ENCODE measurements around the gene BNC1. TPM values are rescaled to one million over a fixed set of nuclear protein-coding genes. Genes with fewer than 3 reads are reported as not detected.

BNC1 gene
- total RNA-seq, 1 donor from 2014 or later = 10.6 TPM

DNA sequence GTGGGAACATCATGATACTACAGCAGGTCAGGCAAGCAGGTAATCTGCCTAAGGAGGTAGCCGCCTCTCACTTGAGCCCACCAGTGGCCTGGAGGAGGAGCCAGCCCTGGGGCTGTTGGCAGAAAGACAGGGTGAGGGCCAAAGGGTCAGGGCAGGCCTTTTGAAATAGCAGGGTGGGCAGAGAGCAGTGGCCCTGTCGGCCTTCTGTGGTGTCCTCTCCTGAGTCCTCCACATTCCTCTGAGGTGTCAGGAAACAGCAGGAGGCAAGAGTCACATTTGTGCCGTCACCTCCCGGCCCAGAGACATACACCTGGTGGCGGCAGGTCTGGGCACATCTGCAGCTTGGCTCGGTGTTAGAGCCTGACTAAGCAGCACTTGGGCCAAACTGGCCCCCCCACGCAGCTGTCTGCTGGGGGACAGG, 3.9 kb upstream of the BNC1 start:
- no peak overlapping the region for H3K4me3 ChIP-seq (ENCODE audit: low read depth, low read length)
- DNase-seq (ENCODE audit: low read depth) = no peak

DNA sequence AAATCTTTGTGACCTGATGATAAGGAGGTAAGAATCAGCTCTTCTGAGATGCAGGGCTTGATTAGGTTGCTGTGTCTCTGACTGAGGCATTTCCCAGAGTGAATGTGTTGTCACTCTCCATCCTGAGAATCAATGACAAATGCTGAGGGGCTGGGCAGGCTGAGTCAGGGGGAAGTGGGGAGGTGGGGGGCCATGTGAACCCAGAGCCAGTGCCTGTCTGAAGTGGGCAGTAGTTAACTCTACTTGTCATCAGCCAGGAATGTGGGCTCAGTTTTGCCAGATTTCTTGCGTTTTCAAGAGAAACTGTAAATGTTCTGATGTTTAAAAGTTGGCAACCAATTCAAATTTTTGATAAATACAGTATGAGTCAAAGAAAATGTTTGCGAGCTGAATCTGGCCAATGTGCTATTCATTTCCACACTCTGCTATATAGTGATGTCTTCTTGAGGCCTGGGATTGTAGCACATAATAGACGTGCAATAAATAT, 3.1 kb upstream of the BNC1 start:
- H3K4me3 ChIP-seq (ENCODE audit: low read depth, low read length) = no peak overlapping the region
- DNase-seq (ENCODE audit: low read depth) = no peak
- TF ChIP-seq, protein P1, sequence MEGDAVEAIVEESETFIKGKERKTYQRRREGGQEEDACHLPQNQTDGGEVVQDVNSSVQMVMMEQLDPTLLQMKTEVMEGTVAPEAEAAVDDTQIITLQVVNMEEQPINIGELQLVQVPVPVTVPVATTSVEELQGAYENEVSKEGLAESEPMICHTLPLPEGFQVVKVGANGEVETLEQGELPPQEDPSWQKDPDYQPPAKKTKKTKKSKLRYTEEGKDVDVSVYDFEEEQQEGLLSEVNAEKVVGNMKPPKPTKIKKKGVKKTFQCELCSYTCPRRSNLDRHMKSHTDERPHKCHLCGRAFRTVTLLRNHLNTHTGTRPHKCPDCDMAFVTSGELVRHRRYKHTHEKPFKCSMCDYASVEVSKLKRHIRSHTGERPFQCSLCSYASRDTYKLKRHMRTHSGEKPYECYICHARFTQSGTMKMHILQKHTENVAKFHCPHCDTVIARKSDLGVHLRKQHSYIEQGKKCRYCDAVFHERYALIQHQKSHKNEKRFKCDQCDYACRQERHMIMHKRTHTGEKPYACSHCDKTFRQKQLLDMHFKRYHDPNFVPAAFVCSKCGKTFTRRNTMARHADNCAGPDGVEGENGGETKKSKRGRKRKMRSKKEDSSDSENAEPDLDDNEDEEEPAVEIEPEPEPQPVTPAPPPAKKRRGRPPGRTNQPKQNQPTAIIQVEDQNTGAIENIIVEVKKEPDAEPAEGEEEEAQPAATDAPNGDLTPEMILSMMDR (conservative IDR thresholded peaks at IDR 0.05; ENCODE audit: low read depth, low read length) = no peak

More for the DNA sequence above, 3.9 kb upstream of the BNC1 start:
- TF ChIP-seq, protein P1 (conservative IDR thresholded peaks at IDR 0.05; ENCODE audit: low read depth, low read length) = no peak

DNA sequence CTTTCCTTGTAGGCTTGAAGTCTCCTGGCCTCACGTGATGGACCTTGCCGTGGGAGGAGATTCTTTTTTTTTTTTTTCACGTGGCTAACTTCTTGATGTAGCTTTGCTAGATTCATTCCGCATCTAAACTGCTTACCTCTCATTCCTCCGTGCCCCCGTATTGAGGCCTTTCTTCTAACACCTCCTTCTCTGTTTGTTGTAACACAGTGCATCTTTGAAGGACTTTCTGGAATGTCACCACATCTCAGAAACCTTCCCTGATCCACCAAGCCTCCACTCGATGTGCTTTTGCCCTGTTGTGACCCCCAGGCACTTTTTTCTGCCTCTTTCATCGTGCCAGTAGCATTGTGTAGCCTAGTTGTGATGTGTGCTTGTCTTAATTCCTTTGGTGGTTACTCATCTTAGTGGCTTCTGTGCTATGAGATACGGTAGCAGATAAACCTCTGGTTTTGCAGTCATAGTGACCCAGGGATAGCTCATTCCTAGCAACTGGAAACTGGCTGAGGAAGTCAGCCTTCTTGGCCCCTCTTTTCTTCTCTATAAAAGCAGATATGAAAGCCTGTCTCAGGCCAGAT, 1.6 kb upstream of the BNC1 start:
- TF ChIP-seq, protein P1 (conservative IDR thresholded peaks at IDR 0.05; ENCODE audit: low read depth, low read length) = no peak
- peak; percentile 59 for DNase-seq (ENCODE audit: low read depth)
- no peak overlapping the region for H3K4me3 ChIP-seq (ENCODE audit: low read depth, low read length)

DNA sequence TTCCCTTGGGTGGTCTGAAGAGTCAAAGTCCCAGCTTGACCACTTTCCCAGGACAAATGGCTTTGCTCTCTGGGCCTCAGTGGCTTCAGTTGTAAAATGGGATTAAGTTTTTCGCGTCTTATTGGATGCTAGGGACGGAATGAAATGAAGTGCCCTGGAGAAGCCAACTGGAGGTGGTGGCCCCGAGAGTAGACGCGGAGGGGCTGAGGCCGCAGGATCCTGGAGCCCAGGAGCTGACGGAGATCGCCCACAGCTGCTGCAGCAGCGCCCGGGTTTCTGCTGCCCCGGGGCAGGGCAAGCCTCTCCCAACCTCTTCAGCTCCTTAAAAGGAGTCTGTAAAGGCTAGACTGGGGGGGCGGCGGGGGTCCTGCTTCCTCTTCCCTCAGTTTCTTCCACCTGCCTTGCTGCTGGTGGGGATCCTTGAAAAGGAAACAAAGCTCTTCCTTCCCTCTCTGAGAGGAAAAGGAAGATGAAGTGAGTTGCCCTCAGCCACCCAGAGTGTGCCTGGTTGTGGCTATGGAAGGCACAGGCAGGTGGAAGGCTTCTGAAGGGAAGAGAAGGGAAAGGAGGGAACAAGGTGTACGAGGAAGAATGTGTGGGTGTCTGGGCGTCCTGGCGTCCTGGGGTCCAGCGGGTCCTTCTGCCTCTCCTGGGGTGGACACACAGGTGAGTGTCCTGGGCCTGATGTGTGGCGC, 967 bp upstream of the BNC1 start:
- DNase-seq (ENCODE audit: low read depth) = no peak
- TF ChIP-seq, protein P1 (conservative IDR thresholded peaks at IDR 0.05; ENCODE audit: low read depth, low read length) = no peak
- H3K4me3 ChIP-seq (ENCODE audit: low read depth, low read length) = peak overlapping the region; percentile 55

DNA sequence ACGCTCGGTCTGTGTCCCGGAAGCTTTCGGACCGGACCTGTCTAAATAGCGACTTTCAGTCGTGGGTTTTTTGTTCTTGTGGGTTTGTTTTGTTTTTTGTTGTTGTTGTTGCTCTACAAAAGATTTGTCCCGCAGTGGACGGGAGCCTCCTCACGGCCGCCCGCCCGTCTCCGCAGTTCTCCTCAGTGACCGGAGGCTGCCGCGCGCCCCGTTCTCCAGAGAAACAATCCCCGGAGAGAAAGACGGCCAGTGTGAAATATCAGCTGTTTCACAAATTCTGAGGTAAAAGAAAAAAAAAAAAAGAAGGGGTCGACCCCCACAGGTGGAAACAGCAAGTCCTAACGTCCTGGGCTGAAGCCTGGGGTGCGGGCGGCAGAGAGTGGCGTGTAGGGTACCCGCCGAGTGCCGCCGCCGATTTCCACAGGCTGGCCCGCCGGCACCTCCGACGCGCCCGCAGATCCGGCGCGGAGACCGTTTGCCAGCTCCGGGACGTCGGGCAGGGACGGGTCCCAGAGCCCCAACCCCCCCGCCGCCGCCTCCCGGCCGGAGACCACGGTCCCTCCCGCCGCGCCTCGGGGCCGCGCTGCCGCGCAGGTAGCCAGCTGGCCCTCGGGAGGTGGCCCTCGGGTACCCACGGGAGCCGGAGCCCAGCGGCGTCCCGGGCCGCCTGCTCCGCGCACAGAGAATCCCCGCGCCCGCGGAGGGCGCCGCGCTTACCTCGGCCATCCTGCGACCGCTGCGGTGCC, 478 bp downstream of the BNC1 start:
- TF ChIP-seq, protein P1 (conservative IDR thresholded peaks at IDR 0.05; ENCODE audit: low read depth, low read length) = no peak
- H3K4me3 ChIP-seq (ENCODE audit: low read depth, low read length) = peak overlapping the region; percentile 86
- no peak for DNase-seq (ENCODE audit: low read depth)

DNA sequence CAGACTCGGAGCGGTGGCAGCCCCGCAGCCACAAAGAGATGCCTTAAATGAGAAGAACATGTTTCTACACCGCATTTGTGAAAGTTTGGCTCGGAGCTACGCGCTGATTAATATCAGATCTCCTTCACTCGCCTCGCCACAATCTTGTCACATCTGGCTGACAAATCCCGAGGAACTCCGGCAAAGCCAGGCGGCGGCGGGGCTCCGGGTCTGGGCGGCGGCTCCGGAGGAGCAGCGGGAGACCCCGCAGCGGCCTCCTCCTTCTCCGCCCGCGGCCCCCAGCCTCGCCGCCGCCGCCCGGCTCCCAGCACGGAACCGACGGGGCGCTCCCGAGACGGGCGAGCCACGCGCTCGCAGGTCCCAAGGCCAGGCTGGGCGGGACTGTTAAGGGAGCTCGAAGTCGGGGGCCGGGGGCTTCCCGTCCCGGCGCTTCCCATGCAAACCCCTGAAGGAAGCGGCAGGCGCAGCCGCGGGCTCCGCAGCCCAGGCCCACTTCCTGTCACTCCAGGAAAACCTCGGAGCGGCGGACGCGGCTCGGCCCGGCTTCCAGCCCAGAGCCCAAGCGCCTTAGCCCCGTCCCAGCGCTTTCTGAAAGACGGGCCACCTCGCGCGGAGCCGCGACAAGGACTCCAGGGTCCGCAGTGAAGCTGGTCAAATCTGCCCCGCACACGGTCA, 1.2 kb downstream of the BNC1 start:
- TF ChIP-seq, protein P1 (conservative IDR thresholded peaks at IDR 0.05; ENCODE audit: low read depth, low read length) = no peak
- H3K4me3 ChIP-seq (ENCODE audit: low read depth, low read length) = peak overlapping the region; percentile 86
- DNase-seq (ENCODE audit: low read depth) = no peak

Data from epithelial cell of proximal tubule (primary cell).